M059J (cell line): Measurements from ENCODE around the gene IL19. TPM values are rescaled to one million over a fixed set of nuclear protein-coding genes. Genes with fewer than 3 reads are reported as not detected.

Experiments
- DNase-seq: peaks from one replicate; pipeline ENCODE4 v3.0.0-alpha.2; 2012; ENCODE audit warnings: low read depth
- total RNA-seq: library from RNA; depleted of rRNA; stranded (reverse); fragments of >200 nt; shearing (Covaris generic); gene quantifications from 2 replicates; pipeline ENCODE4 v1.2.3, GENCODE V29; 2014

IL19 gene
- total RNA-seq, 1 experiment from 2014 or later: not detected

DNA sequence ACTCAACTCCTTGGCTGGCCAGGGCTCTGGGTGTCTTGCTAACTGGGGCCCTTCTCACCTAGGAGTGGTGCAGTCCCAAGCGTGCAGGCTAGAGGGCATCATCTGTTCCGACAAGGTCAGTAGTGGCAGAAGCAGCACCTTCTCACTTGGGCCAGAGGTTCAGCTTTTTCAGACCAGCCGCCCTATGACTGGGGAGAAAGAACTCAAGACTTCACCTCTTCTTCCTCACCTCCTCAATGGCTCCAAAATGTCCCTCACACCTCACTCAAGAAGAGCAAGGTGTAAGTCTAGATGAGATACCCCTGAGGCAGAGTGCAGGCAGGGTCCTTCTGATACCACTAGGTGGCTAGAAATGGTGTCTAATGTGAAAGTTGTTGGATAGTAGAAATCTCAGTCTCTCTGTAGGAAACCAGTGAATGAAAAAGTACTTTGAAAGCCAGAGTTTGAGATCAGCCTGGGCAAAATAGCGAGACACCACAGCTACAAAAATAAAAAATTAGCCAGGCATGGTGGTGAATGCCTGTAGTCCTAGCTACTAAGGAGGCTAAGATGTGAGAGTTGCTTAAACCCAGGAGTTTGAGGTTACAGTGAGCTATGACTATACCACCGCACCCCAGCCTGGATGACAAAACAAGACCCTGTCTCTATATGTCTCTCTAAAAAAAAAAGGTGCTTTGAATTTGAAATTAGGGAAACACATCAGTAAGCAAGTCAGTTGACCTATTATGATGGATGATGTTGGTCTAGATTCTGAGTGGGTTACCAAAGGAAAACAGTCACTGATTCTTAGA, 86.3 kb downstream of the IL19 start:
- peak; percentile 20 for DNase-seq

DNA sequence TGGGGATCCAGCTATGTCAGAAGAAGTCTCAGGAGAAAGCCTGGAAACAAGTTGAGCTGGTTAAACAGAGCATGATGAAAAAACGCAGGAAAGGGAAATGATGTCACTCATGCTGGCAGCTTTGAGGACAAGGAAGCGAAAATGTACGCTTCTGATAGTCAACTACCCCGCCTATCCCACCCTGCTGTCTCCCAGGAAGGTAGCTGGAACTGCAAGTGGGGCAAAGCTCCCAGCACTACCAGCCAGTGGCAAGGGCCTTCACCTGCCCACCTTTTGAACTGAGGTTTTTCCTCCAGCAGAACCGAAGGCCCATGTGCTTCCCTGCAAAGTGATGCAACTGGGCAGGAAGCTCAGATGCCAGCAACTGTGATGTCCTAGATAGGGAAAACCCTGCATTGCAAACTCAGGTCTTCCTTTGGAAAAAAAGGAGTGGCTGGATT, 88.5 kb downstream of the IL19 start:
- no peak for DNase-seq

DNA sequence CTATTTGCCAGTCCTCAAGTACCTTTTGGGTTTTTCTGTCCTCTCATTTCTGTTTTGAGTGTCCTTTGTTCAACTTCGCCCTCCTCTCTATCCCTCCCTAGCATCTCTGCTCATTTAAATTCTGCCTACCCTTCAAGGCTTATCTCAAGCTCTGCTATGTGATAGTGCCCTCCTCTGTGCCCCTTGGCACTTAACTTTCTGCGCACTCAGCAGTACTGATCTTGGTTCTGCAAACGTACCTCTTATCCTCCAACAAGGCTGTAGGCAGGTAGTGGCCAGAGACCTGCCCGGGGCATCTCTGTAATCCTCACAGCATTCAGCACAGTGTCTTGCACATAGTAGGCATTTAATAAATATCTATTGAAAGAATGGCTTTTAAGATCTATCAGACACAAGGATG, 89.6 kb downstream of the IL19 start:
- DNase-seq: no peak

GRCh38 chr1:206863266-206863665, 92.7 kb downstream of the IL19 start:
- DNase-seq: no peak

GRCh38 chr1:206864939-206865671, 94.5 kb downstream of the IL19 start, which contains the start of gene IL20:
Gene IL20, plus strand, starts transcription at chr1:206865623. Its CDS starts 230 bp downstream, at chr1:206865853.
- peak; percentile 88 for DNase-seq

DNA sequence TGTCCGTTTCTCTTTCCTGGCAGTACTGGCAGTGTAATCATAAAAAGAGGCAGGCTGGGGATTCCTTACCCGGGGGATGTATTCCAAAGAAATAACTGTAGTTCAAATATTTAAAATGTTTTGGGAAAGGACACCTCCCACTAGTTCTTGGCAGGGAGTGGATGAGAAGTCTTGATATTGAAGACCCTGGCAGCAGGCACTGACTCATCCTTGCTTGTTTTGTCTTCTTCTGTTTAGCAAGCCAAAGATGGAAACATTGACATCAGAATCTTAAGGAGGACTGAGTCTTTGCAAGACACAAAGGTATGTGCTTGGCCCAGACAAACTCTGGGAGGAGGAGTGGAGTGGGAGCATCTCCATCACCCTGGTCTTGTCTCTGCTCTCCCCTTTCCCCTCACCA, 95.5 kb downstream of the IL19 start:
- peak; percentile 35 for DNase-seq

- no peak for DNase-seq
Observed at GRCh38 chr1:206867239-206867638, 96.7 kb downstream of the IL19 start.

GRCh38 chr1:206867716-206868115, 97.1 kb downstream of the IL19 start:
- DNase-seq: no peak

DNA sequence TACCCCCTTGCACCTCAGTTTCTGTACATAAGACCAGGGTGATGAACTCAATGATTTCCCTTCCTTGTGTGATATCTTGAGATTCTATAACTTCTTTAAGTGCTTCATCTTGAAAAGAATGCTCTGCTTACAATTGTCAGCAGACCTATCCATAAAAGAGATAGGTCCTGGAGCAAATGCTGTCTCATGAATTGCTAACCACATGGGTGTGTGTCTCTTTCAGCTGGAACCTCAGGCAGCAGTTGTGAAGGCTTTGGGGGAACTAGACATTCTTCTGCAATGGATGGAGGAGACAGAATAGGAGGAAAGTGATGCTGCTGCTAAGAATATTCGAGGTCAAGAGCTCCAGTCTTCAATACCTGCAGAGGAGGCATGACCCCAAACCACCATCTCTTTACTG, 97.7 kb downstream of the IL19 start:
- no peak for DNase-seq

DNA sequence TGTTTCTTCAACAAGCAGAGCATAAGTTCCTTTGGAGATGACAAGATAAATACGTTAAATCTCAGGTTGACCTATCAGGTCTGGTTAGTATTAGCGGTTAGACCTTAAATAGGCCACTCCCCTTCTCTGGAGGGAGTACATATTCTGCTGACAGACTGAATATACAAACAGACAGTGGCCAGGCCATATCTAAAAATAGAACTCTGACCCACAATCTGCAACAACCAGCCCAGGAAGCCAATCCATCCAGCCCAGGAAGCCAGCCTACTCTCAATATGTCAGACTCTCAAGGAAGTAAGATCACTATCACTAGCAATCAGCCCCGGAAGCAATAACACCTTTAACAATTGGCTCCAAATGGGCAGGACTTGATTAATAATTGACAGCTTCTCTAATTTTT, 101.6 kb downstream of the IL19 start:
- no peak for DNase-seq

DNA sequence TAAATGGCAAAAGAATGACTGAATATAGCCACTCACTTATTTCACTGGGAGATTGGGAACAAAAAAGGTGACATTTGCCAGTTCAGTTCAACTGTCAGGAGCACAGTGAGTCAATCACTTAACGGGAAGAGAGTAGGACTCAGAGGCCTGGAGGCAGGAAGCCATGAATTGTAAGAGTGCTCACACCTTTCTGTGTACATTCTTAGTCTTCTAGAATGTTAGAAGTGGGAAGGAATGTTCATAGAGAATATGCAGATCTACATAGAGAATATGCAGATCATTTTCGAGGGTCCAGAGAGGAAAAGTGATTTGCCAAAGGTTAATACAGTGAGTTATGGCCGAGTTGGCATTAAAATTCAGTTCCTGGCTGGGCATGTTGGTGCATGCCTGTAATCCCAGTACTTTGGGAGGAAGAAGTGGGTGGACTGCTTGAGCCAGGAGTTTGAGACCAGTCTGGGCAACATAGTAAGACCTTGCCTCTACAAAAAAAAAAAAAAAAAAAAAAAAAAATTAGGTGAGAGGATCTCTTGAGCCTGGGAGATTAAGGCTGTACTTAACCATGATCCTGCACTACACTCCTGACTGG, 103.1 kb downstream of the IL19 start:
- DNase-seq: peak; percentile 31

DNA sequence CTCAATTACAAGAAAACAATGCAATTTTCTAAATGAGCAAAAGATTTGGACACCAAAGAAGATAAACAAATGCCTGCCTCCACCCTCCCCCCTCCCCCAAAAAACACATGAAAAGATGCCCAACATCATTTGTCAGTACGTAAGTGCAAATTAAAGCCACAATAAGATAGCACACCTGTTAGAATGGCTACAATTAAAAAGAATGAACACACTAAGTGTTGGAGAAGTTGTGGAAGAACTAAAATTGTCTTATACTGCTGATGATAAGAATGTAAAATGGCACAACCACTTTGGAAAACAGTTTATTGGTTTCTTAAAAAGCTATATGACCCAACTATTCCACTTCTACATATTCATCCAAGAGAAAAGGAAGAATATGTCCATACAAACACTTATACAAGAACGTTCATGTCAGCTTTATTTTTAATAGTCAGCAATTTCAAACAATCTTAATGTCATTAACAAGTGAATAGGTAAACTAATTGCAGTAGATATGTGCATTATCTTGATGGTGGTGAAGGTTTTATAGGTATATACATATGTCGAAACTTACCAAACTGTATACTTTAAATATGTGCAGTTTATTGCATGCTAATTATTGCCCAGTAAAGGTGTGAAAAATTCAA, 105.3 kb downstream of the IL19 start:
- no peak for DNase-seq

- no peak for DNase-seq
Observed at GRCh38 chr1:206878456-206878855, 107.9 kb downstream of the IL19 start.

DNA sequence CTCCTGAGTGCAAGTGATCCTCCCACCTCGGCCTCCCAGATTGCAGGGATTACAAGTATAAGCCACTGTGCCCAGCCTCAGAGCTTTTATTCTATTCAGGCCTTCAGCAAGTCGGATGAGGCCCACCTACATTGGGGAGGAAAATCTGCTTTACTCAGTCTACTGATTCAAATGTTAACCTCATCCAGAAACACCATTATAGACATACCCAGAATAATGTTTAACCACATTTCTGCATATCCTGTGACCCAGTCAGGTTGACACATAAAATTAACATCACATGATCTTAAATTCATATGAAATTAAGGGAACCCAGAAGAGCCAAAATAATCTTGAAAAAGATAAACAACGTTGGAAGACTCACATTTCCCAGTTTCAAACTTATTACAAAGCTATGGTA, 109.7 kb downstream of the IL19 start:
- no peak for DNase-seq

GRCh38 chr1:206882555-206882954, 112.0 kb downstream of the IL19 start:
- DNase-seq: no peak

GRCh38 chr1:206883160-206883559, 112.6 kb downstream of the IL19 start:
- DNase-seq: no peak

DNA sequence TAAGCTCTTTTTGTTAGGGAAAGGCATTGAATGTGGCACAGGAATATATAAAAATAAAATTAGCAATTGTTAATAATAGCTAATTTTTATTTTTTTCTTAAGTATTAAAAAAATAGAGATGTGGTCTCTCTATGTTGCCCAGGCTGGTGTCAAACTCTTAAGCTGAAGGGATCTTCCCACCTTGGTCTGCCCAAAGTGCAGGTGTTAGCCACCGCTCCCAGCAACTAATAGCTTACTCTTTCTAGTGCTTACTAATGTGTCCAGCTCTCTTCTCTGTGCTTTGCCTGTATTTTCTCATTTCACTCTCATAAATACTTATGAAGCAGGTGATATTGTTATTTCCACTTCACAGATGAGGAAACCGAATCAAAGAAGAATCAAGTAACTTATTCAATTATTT, 113.3 kb downstream of the IL19 start:
- DNase-seq: no peak

DNA sequence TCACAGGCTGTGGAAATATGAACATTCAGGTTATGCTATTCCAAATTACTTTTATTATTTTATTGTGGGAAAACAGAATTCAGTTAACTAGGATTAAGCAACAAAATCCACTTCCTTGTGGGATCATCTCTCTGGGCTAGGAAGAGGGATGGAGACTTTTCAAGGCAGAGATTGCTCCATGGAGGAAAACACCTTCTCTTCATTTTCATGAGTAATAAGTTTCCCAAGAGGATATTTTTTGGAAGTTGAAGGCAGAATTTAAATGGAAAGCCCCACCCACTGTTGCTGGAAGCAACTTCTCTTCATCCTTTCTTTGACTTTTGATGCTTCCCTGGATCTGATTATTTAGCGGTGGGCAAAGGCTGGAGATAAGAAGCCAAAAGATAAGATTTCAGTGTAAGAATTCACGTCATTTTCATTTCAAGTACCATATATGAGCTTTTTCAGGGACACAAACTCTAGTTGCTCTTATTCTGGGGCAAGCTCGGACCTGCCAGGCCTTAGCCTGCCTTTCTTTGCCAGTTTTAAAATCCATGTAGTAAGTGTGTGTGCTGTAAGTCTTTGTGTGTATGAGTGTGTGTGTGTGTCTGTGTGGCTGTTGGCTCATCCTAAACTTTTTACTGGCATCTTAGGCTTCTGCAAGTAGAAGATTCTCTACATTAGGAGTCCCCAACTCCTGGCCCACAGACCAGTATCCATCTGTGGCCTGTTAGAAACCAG, 114.9 kb downstream of the IL19 start:
- DNase-seq: no peak

DNA sequence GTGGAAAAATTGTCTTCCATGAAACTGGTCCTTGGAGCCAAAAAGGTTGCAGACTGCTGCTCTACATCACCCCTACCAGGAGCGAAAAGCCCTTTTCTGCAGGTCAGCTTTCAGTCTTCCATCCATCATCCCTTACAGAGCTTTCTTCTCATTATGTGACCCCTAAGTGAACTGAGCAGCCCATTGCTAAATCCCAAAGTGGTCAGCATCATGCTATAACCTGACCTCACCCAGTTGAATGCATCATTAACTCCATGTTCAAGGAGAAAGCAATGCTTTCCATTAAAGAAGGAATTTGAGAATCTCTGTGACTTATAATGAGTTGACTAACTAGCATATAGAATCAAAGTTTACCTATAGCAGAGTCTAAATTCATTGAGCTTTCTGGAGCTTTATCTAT, 116.3 kb downstream of the IL19 start:
- no peak for DNase-seq

DNA sequence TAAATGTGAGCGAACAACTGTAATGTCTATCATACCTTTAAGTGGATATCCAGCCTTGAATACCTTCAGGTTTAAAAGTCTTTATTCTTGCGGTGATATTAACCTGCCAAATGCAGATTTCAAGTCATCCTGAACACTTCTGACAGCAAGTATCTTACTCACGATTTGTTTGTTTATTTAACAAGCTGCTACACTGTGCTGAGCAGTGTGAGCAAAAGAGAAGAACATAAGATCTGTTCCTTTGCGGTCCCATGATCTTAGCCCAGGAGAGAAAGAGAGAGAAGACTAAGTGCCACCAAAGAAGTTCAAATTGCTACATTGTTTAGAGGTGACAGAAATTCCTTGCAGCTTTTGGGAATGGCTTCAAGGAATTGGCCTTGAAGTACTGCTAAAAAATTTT, 117.1 kb downstream of the IL19 start:
- DNase-seq: peak; percentile 70
